IMR-90 (cell line): ENCODE data around the gene FAM171A1.

Source experiments
- CHD1 ChIP-seq: IDR thresholded peaks from 2 replicates; pipeline ENCODE4 v1.6.1; 2012; ENCODE audit warnings: low read depth, low read length, improper control_type of control experiment
- POLR2A ChIP-seq: IDR thresholded peaks from 2 replicates; pipeline ENCODE4 v1.6.1; 2012; ENCODE audit warnings: mild to moderate bottlenecking, low read depth, low read length
- RAD21 ChIP-seq: IDR thresholded peaks from 2 replicates; pipeline ENCODE4 v1.6.1; 2012; ENCODE audit warnings: low read length, improper control_type of control experiment
- RCOR1 ChIP-seq: IDR thresholded peaks from 2 replicates; pipeline ENCODE4 v1.6.1; 2012; ENCODE audit warnings: mild to moderate bottlenecking, low read length, improper control_type of control experiment; ENCODE audit not compliant: insufficient replicate concordance
- RFX5 ChIP-seq: IDR thresholded peaks from 2 replicates; pipeline ENCODE4 v1.8.0; 2012; ENCODE audit warnings: low read depth, mild to moderate bottlenecking, low read length, moderate library complexity
- TF ChIP-seq, protein P1 (sequence below): conservative IDR thresholded peaks from 2 replicates; pipeline ENCODE4 v1.5.1; 2012; ENCODE audit warnings: mild to moderate bottlenecking, low read depth, low read length, improper control_type of control experiment

GRCh38 chr10:15381420-15381819 is 10.3 kb upstream of the FAM171A1 start:
- TF ChIP-seq, protein P1, sequence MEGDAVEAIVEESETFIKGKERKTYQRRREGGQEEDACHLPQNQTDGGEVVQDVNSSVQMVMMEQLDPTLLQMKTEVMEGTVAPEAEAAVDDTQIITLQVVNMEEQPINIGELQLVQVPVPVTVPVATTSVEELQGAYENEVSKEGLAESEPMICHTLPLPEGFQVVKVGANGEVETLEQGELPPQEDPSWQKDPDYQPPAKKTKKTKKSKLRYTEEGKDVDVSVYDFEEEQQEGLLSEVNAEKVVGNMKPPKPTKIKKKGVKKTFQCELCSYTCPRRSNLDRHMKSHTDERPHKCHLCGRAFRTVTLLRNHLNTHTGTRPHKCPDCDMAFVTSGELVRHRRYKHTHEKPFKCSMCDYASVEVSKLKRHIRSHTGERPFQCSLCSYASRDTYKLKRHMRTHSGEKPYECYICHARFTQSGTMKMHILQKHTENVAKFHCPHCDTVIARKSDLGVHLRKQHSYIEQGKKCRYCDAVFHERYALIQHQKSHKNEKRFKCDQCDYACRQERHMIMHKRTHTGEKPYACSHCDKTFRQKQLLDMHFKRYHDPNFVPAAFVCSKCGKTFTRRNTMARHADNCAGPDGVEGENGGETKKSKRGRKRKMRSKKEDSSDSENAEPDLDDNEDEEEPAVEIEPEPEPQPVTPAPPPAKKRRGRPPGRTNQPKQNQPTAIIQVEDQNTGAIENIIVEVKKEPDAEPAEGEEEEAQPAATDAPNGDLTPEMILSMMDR = no peak
- TF ChIP-seq RCOR1 = no peak
- TF ChIP-seq RFX5 = no peak
- TF ChIP-seq RAD21 = no peak
- TF ChIP-seq CHD1 = no peak
- TF ChIP-seq POLR2A = no peak
